Endothelial cell of umbilical vein (primary cell): Measurements from ENCODE around the gene PPP1R2B.

Experiments
- GATA2 ChIP-seq: IDR thresholded peaks from 2 replicates; pipeline ENCODE4 v1.7.0; 2011; ENCODE audit warnings: low read depth, mild to moderate bottlenecking, moderate library complexity, mixed read lengths, low read length; ENCODE audit not compliant: insufficient read length, insufficient read depth
- POLR2AphosphoS5 ChIP-seq: IDR thresholded peaks from 2 replicates; pipeline ENCODE4 v1.6.1; 2012; ENCODE audit warnings: low read depth, mild to moderate bottlenecking, control low read depth, low read length, moderate library complexity; ENCODE audit not compliant: insufficient read depth
- TF ChIP-seq, protein P1 (sequence below), 2 donors: IDR thresholded peaks; 1 replicate in 1 of 2; 2 replicates in 1 of 2; pipeline ENCODE4 v1.5.1; 2011; ENCODE audit warnings: low read length in 2 of 2, mild to moderate bottlenecking in 2 of 2, moderate library complexity in 2 of 2, control low read depth in 1 of 2, inconsistent platforms in 1 of 2, low read depth in 1 of 2; ENCODE audit not compliant: insufficient read depth in 1 of 2; ENCODE audit errors: extremely low read depth in 1 of 2

DNA sequence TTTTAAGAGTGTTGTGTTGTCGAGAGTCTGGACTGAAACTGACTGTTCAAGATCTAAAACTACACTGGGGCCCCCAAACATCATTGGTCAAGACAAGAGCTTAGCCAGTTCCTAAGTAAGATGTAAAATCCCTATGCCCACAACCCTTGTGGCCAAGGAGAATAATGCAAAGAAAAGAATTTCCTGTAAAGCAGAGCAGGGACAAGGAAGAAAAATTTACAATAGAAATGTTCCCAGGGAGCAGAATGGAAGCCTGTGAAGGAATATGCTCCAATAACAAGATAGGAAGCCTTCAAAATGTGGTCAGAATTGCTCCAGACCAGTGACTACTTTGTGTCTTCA is 20.4 kb downstream of the PPP1R2B start:
- TF ChIP-seq, protein P1, sequence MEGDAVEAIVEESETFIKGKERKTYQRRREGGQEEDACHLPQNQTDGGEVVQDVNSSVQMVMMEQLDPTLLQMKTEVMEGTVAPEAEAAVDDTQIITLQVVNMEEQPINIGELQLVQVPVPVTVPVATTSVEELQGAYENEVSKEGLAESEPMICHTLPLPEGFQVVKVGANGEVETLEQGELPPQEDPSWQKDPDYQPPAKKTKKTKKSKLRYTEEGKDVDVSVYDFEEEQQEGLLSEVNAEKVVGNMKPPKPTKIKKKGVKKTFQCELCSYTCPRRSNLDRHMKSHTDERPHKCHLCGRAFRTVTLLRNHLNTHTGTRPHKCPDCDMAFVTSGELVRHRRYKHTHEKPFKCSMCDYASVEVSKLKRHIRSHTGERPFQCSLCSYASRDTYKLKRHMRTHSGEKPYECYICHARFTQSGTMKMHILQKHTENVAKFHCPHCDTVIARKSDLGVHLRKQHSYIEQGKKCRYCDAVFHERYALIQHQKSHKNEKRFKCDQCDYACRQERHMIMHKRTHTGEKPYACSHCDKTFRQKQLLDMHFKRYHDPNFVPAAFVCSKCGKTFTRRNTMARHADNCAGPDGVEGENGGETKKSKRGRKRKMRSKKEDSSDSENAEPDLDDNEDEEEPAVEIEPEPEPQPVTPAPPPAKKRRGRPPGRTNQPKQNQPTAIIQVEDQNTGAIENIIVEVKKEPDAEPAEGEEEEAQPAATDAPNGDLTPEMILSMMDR (IDR thresholded peaks at IDR 0.05; ENCODE audit: extremely low read depth in 1 of 2, insufficient read depth in 1 of 2, low read depth in 1 of 2, low read length in 2 of 2): no peak
- TF ChIP-seq GATA2 (no peak), POLR2AphosphoS5 (no peak)
